Activated gamma-delta T cell (primary cell): ENCODE results near the gene PTPRK.
"Not testable (repeated sequence)": the region's sequence is repeated elsewhere in the genome, so short reads cannot be mapped to it uniquely, and the experiment has no call there.

Experiments
- DNase-seq: peaks from one replicate; lab custom pipeline; 2025; lab: John Stamatoyannopoulos, UW

The PTPRK gene

GRCh38 chr6:128007658-128008057, 512.7 kb downstream of the PTPRK start:
- DNase-seq: no peak

GRCh38 chr6:128005009-128005408, 515.4 kb downstream of the PTPRK start:
- no peak for DNase-seq

- no peak for DNase-seq
These were observed 520.0 kb downstream of the PTPRK start for GRCh38 chr6:128000363-128000762.

GRCh38 chr6:127998985-127999384, 521.4 kb downstream of the PTPRK start:
- no peak for DNase-seq

- DNase-seq: no peak
These were observed 522.8 kb downstream of the PTPRK start for GRCh38 chr6:127997496-127998164.

- no peak for DNase-seq
These were observed 523.5 kb downstream of the PTPRK start for GRCh38 chr6:127996925-127997324.

- no peak for DNase-seq
These were observed 528.3 kb downstream of the PTPRK start for GRCh38 chr6:127992144-127992543.

- no peak for DNase-seq
These were observed 530.3 kb downstream of the PTPRK start for GRCh38 chr6:127990074-127990473.

- no peak for DNase-seq
These were observed 539.4 kb downstream of the PTPRK start for GRCh38 chr6:127980996-127981395.

GRCh38 chr6:127978185-127978584, 542.2 kb downstream of the PTPRK start:
- not testable (repeated sequence) for DNase-seq

- no peak for DNase-seq
These were observed 543.6 kb downstream of the PTPRK start for GRCh38 chr6:127976796-127977195.

GRCh38 chr6:127976111-127976510, 544.3 kb downstream of the PTPRK start:
- DNase-seq: no peak

GRCh38 chr6:127972815-127973214, 547.6 kb downstream of the PTPRK start:
- no peak for DNase-seq

GRCh38 chr6:127971945-127972391, 548.4 kb downstream of the PTPRK start:
- DNase-seq: no peak

- DNase-seq: no peak
These were observed 549.0 kb downstream of the PTPRK start for GRCh38 chr6:127971386-127971785.

- DNase-seq: no peak
These were observed 550.7 kb downstream of the PTPRK start for GRCh38 chr6:127969701-127970100.

GRCh38 chr6:127968394-127968793, 552.0 kb downstream of the PTPRK start:
- no peak for DNase-seq

- no peak for DNase-seq
These were observed 552.7 kb downstream of the PTPRK start for GRCh38 chr6:127967708-127968107.

GRCh38 chr6:127966616-127967015, 553.8 kb downstream of the PTPRK start:
- DNase-seq: no peak

GRCh38 chr6:127963495-127963894, 556.9 kb downstream of the PTPRK start:
- DNase-seq: no peak

GRCh38 chr6:127959869-127960268, 560.5 kb downstream of the PTPRK start:
- no peak for DNase-seq

GRCh38 chr6:127956956-127957355, 563.4 kb downstream of the PTPRK start:
- no peak for DNase-seq

- DNase-seq: no peak
These were observed 564.0 kb downstream of the PTPRK start for GRCh38 chr6:127956260-127956888.

- DNase-seq: no peak
These were observed 566.3 kb downstream of the PTPRK start for GRCh38 chr6:127954082-127954481.
